B cell (primary cell): ENCODE measurements around the gene RNF40.

Experiments
- CTCF ChIP-seq: fragments of 200-600 bp; IDR thresholded peaks from one replicate; pipeline ENCODE4 v1.8.0; 2022; ENCODE audit warnings: antibody characterized with exemption, mild to moderate bottlenecking
- EZH2 ChIP-seq: IDR thresholded peaks from 2 replicates; pipeline ENCODE4 v1.6.1; 2012; ENCODE audit warnings: borderline replicate concordance, low read depth, mild to moderate bottlenecking, moderate library complexity, low read length; ENCODE audit not compliant: insufficient read depth, poor library complexity, severe bottlenecking

GRCh38 chr16:30797670-30798309 lies 35.7 kb downstream of the RNF40 start:
- TF ChIP-seq CTCF: no peak
- TF ChIP-seq EZH2: no peak
